Sigmoid colon (tissue), 7 donors: ENCODE measurements around the gene TAX1BP3. TPM values are rescaled to one million over a fixed set of nuclear protein-coding genes. Genes with fewer than 3 reads are reported as not detected.

Experiments
- DNase-seq: peaks from one replicate; pipeline ENCODE4 v3.0.0-alpha.2; 2019
- H3K27ac ChIP-seq, 4 donors: fragments of 200-600 bp; sonication (generic); one replicate each; pipeline ENCODE4 v1.5.1; 2016 to 2019; ENCODE audit warnings: mild to moderate bottlenecking in 1 of 4
- H3K27me3 ChIP-seq, 3 donors: fragments of 200-600 bp; sonication (generic); one replicate each; pipeline ENCODE4 v1.5.1; 2019; ENCODE audit warnings: mild to moderate bottlenecking in 1 of 3
- H3K36me3 ChIP-seq, 4 donors: fragments of 200-600 bp; sonication (generic); one replicate each; pipeline ENCODE4 v1.5.1; 2016 to 2019
- H3K4me1 ChIP-seq, 4 donors: fragments of 200-600 bp; sonication (generic); one replicate each; pipeline ENCODE4 v1.5.1; 2017 to 2019
- H3K4me3 ChIP-seq, 4 donors: fragments of 200-600 bp; sonication (generic); one replicate each; pipeline ENCODE4 v1.5.1; 2017 to 2019; ENCODE audit warnings: mild to moderate bottlenecking in 2 of 4, moderate library complexity in 1 of 4
- H3K9me3 ChIP-seq, 4 donors: fragments of 200-600 bp in 3 of 4; sonication (generic) in 3 of 4; one replicate each; pipeline versions ENCODE4 v1.5.1 to v1.6.1; 2013 to 2019
- EP300 ChIP-seq, 4 donors: sonication (generic); formaldehyde crosslinking; IDR thresholded peaks; one replicate each; pipeline ENCODE4 v1.6.1; 2017; ENCODE audit warnings: antibody characterized with exemption in 4 of 4
- POLR2A ChIP-seq, 2 donors: fragments of 450-650 bp; IDR thresholded peaks; one replicate each; pipeline ENCODE4 v1.6.1; 2016; ENCODE audit warnings: antibody characterized with exemption in 2 of 2, mild to moderate bottlenecking in 2 of 2, moderate library complexity in 2 of 2
- POLR2AphosphoS5 ChIP-seq, 4 donors: sonication (generic); formaldehyde crosslinking; IDR thresholded peaks; one replicate each; pipeline ENCODE4 v1.6.1; 2017; ENCODE audit warnings: antibody characterized with exemption in 4 of 4
- WGBS, 2 donors: extraction: QIAGEN DNeasy Blood & Tissue Kit; methylation state at CpG; one replicate each; pipeline ENCODE4 v1.1.7; 2013; 5-methylcytosine and 5-hydroxymethylcytosine counted together
- intact Hi-C: fragments of 100-400 bp; cut with DNase I; formaldehyde crosslinking; loops from one replicate; pipeline ENCODE4 v1.15.1; 2023
- polyA plus RNA-seq, 3 donors: library from polyadenylated mRNA; stranded (reverse); fragments of 200-250 nt; gene quantifications; one replicate each; pipeline ENCODE4 v1.2.3, GENCODE V29; 2013
- total RNA-seq, 4 donors: library from RNA; depleted of rRNA; stranded (reverse); fragments of >200 nt; gene quantifications; one replicate each; pipeline ENCODE4 v1.1.0, GENCODE V29; 2016
- TF ChIP-seq, protein P1 (sequence below), 4 experiments: fragments of 450-650 bp in 3 of 4; fragments of 200-600 bp in 1 of 4; IDR thresholded peaks; one replicate each; pipeline ENCODE4 v1.5.1; 2016 to 2019; ENCODE audit warnings: antibody characterized with exemption in 4 of 4, mild to moderate bottlenecking in 3 of 4, moderate library complexity in 2 of 4
- donor health status: healthy with polysubstance abuse.
- donor health status: Bipolar disorder and iron deficiency.
- donor health status: healthy.

Gene TAX1BP3
- total and polyA plus RNA-seq, 7 donors: 58.1 to 363 (median 92.0) TPM

DNA sequence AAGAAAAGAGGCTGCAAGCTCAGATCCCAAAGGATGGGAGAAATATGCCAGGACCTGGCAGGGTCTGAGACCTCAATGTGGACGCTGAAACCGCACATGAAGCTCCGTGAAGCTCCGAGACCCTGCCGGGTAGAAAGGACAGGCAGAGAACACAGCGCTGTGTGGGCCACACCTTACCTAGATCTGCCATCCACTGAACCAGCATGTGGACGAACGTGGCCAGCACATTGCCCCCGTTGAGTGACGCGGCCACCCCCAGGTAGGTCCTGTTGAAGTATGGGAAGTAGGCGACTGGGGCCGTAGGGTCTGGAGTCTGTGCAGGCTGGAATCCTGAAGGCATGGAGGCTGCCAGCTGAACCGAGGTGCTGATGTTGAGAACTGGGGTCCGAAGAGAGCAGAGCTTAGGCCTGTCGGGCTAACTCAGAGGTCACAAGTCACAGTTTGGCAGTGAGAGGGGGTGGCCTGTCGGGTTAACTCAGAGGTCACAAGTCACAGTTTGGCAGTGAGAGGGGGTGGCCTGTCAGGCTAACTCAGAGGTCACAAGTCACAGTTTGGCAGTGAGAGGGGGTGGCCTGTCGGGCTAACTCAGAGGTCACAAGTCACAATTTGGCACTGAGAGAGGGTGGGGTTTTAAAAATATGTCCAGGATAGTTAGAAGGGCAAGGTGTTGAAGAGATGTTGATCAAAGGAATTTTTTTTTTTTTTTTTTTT is 53.1 kb downstream of the TAX1BP3 start:
- Histone ChIP-seq H3K9me3 (no peaks in the 10 kb centered on the region), H3K36me3 (peaks cover 6 to 93% (median 28%) of the 10 kb centered on the region in 4 donors), H3K27ac (no peak overlapping the region), H3K4me3 (no peak overlapping the region), H3K27me3 (no peaks in the 10 kb centered on the region), H3K4me1 (no peaks in the 10 kb centered on the region)
- no peak for DNase-seq
- intact Hi-C loops: no loop called here
- TF ChIP-seq POLR2A (IDR thresholded peaks at IDR 0.05): no peak
- TF ChIP-seq, protein P1, sequence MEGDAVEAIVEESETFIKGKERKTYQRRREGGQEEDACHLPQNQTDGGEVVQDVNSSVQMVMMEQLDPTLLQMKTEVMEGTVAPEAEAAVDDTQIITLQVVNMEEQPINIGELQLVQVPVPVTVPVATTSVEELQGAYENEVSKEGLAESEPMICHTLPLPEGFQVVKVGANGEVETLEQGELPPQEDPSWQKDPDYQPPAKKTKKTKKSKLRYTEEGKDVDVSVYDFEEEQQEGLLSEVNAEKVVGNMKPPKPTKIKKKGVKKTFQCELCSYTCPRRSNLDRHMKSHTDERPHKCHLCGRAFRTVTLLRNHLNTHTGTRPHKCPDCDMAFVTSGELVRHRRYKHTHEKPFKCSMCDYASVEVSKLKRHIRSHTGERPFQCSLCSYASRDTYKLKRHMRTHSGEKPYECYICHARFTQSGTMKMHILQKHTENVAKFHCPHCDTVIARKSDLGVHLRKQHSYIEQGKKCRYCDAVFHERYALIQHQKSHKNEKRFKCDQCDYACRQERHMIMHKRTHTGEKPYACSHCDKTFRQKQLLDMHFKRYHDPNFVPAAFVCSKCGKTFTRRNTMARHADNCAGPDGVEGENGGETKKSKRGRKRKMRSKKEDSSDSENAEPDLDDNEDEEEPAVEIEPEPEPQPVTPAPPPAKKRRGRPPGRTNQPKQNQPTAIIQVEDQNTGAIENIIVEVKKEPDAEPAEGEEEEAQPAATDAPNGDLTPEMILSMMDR (IDR thresholded peaks at IDR 0.05): no peak
- TF ChIP-seq EP300 (IDR thresholded peaks at IDR 0.05): no peak
- TF ChIP-seq POLR2AphosphoS5 (IDR thresholded peaks at IDR 0.05): no peak
- 97 to 98% methylated on average over 18 of the region's 18 CpGs for WGBS, 2 donors

DNA sequence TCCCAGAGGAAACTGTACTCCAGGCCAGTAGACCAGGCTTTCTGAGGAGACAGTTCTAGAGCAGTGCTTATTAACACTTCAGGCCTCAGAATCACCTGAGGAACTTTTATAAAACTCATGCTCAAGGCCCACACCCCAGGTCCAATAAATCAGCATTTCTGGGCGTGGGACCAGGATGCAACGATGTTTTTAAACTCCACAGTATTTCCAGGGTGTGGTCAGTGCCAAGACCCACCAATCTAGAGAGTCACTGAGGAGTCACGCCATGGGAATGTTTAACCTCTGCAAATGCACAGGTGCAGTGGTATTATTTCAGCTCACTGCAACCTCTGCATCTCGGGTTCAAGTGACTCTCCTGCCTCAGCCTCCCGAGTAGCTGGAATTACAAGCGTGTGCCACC is 55.3 kb downstream of the TAX1BP3 start:
- Histone ChIP-seq H3K4me1 (no peaks in the 10 kb centered on the region), H3K9me3 (no peaks in the 10 kb centered on the region), H3K36me3 (peaks cover 6 to 93% (median 28%) of the 10 kb centered on the region in 4 donors), H3K27me3 (no peaks in the 10 kb centered on the region), H3K4me3 (no peak overlapping the region), H3K27ac (no peak overlapping the region)
- intact Hi-C loops: no loop called here
- TF ChIP-seq POLR2AphosphoS5 (IDR thresholded peaks at IDR 0.05): no peak
- no peak for TF ChIP-seq EP300 (IDR thresholded peaks at IDR 0.05)
- TF ChIP-seq POLR2A (IDR thresholded peaks at IDR 0.05): no peak
- TF ChIP-seq, protein P1 (IDR thresholded peaks at IDR 0.05): no peak
- WGBS, 2 donors: 41 to 82% methylated on average over 6 of the region's 6 CpGs
- DNase-seq: no peak

Other genes starting within 250 kb of the TAX1BP3 start
- gene OR1E2, start 234.7 kb downstream of the TAX1BP3 start, total RNA-seq: not detected
- gene OR1E2, start 234.7 kb downstream of the TAX1BP3 start, polyA plus RNA-seq: not detected
- gene SPATA22, start 196.8 kb downstream of the TAX1BP3 start, total RNA-seq: under 1 TPM in 2 of 4 donors, not detected in 2; 0.36 to 0.55 TPM
- under 1 TPM in 1 of 3 donors, not detected in 2; 0.06 TPM for gene SPATA22, start 196.8 kb downstream of the TAX1BP3 start, polyA plus RNA-seq
- 1 to 10 TPM in 3 of 4 donors, under 1 TPM in 1; 0.95 to 8.0 (median 2.9) TPM for gene ASPA, start 192.6 kb downstream of the TAX1BP3 start, total RNA-seq
- gene ASPA, start 192.6 kb downstream of the TAX1BP3 start, polyA plus RNA-seq: 1 to 10 TPM in 2 of 3 donors, under 1 TPM in 1; 0.69 to 1.8 (median 1.1) TPM
- 1 to 10 TPM in 1 of 4 donors, under 1 TPM in 3; 0.14 to 3.3 (median 0.26) TPM for gene TRPV3, start 110.8 kb downstream of the TAX1BP3 start, total RNA-seq
- gene TRPV3, start 110.8 kb downstream of the TAX1BP3 start, polyA plus RNA-seq: 1 to 10 TPM; 1.8 to 3.2 (median 3.1) TPM
- 1 to 10 TPM; 3.5 to 8.0 (median 5.5) TPM for gene TRPV1, start 59.2 kb downstream of the TAX1BP3 start, total RNA-seq
- 1 to 10 TPM; 2.3 to 5.1 (median 3.0) TPM for gene TRPV1, start 59.2 kb downstream of the TAX1BP3 start, polyA plus RNA-seq
- 1 to 10 TPM; 5.8 to 8.0 (median 7.0) TPM for gene SHPK, start 32.3 kb downstream of the TAX1BP3 start, total RNA-seq
- gene SHPK, start 32.3 kb downstream of the TAX1BP3 start, polyA plus RNA-seq: 10 to 100 TPM in 1 of 3 donors, 1 to 10 TPM in 2; 7.8 to 12.7 (median 7.9) TPM
- gene CTNS, start 31.8 kb downstream of the TAX1BP3 start, total RNA-seq: 10 to 100 TPM; 13.3 to 26.0 (median 18.0) TPM
- 1 to 10 TPM; 1.8 to 10.0 (median 6.2) TPM for gene CTNS, start 31.8 kb downstream of the TAX1BP3 start, polyA plus RNA-seq
- 10 to 100 TPM in 3 of 4 donors, 1 to 10 TPM in 1; 4.4 to 21.7 (median 15.1) TPM for gene EMC6, start 234 bp upstream of the TAX1BP3 start, total RNA-seq
- gene EMC6, start 234 bp upstream of the TAX1BP3 start, polyA plus RNA-seq: 10 to 100 TPM; 68.5 to 90.5 (median 83.0) TPM
- gene P2RX5, start 27.6 kb upstream of the TAX1BP3 start, total RNA-seq: under 1 TPM; 0.27 to 0.83 (median 0.43) TPM
- gene P2RX5, start 27.6 kb upstream of the TAX1BP3 start, polyA plus RNA-seq: 10 to 100 TPM in 1 of 3 donors, not detected in 2; 55.3 TPM
- gene HASPIN, start 55.3 kb upstream of the TAX1BP3 start, total RNA-seq: under 1 TPM; under 0.01 to 0.83 (median 0.29) TPM
- 1 to 10 TPM in 1 of 3 donors, under 1 TPM in 1, not detected in 1; 0.69 to 3.5 TPM for gene HASPIN, start 55.3 kb upstream of the TAX1BP3 start, polyA plus RNA-seq
- gene ITGAE, start 132.6 kb upstream of the TAX1BP3 start, total RNA-seq: 10 to 100 TPM; 25.2 to 43.9 (median 33.8) TPM
- gene ITGAE, start 132.6 kb upstream of the TAX1BP3 start, polyA plus RNA-seq: 10 to 100 TPM; 42.9 to 51.8 (median 43.2) TPM
- gene NCBP3, start 177.7 kb upstream of the TAX1BP3 start, total RNA-seq: 10 to 100 TPM; 20.9 to 23.0 (median 21.7) TPM
- gene NCBP3, start 177.7 kb upstream of the TAX1BP3 start, polyA plus RNA-seq: 10 to 100 TPM in 2 of 3 donors, 1 to 10 TPM in 1; 8.4 to 34.8 (median 11.6) TPM
- gene CAMKK1, start 224.5 kb upstream of the TAX1BP3 start, total RNA-seq: 10 to 100 TPM in 1 of 4 donors, 1 to 10 TPM in 3; 3.8 to 12.8 (median 8.1) TPM
- gene CAMKK1, start 224.5 kb upstream of the TAX1BP3 start, polyA plus RNA-seq: 1 to 10 TPM in 2 of 3 donors, under 1 TPM in 1; 0.92 to 6.3 (median 2.4) TPM
- 10 to 100 TPM in 2 of 4 donors, 1 to 10 TPM in 2; 3.6 to 55.9 (median 10.0) TPM for gene P2RX1, start 247.9 kb upstream of the TAX1BP3 start, total RNA-seq
- 1 to 10 TPM in 1 of 3 donors, under 1 TPM in 2; 0.46 to 4.3 (median 0.60) TPM for gene P2RX1, start 247.9 kb upstream of the TAX1BP3 start, polyA plus RNA-seq